HepG2 (cell line): ENCODE data around the gene C5. TPM values are rescaled to one million over a fixed set of nuclear protein-coding genes. Genes with fewer than 3 reads are reported as not detected.
A peak's percentile ranks its signal among the peaks of the same experiment; 100 is the strongest.

Experiments
- ATAC-seq: fragments of 200-7000 bp; cut with Tn5 transposase; 3 replicates; pipeline ENCODE4 v1.9.1; 2020; ENCODE audit warnings: mild to moderate bottlenecking, moderate library complexity
- BruUV-seq: library from RNA; stranded (reverse); fragments of 400-500 nt; replicated peaks from 2 replicates; lab custom pipeline; 2021; lab: Mats Ljungman, UMichigan
- CTCF ChIA-PET: fragments of 300-600 bp; formaldehyde crosslinking; extraction: SDS; loops from one replicate; lab custom pipeline; 2021; ENCODE audit warnings: low total read pairs, inconsistent platforms, low intra/inter-chr PET ratio; lab: Yijun Ruan, JAX
- POLR2A ChIA-PET: fragments of 350-600 bp; sonication (Branson Sonifier 250); formaldehyde crosslinking; loops from one replicate; lab custom pipeline; 2020; ENCODE audit warnings: antibody characterized with exemption, inconsistent platforms; lab: Yijun Ruan, JAX
- DNase-seq: peaks from one replicate; pipeline ENCODE4 v3.0.0-alpha.2; 2015; ENCODE audit warnings: low spot score
- FAIRE-seq: peaks from 3 replicates; lab custom pipeline; 2011; peaks lifted over from hg19 to GRCh38; lab: Jason Lieb, UNC
- H2AFZ ChIP-seq: one replicate; pipeline ENCODE4 v1.6.1; 2011; ENCODE audit warnings: low read length, inconsistent platforms
- H3K27ac ChIP-seq: fragments of 300-600 bp; 3 replicates; pipeline ENCODE4 v1.8.0; 2011; ENCODE audit warnings: mixed run types, mild to moderate bottlenecking, mixed read lengths, low read length, inconsistent platforms; ENCODE audit not compliant: insufficient read depth; ENCODE audit errors: extremely low read length
- H3K27me3 ChIP-seq, 2 experiments: fragments of 200-600 bp in 1 of 2; 2 replicates in 1 of 2; 3 replicates in 1 of 2; pipeline versions ENCODE4 v1.6.0 to v1.8.0; 2011; ENCODE audit warnings: low read length in 2 of 2, mild to moderate bottlenecking in 2 of 2, moderate library complexity in 2 of 2, inconsistent platforms in 1 of 2; ENCODE audit not compliant: insufficient read depth in 2 of 2, control insufficient read depth in 1 of 2
- H3K36me3 ChIP-seq, 2 experiments: fragments of 200-600 bp in 1 of 2; replicated peaks in 1 of 2; 2 replicates in 1 of 2; 3 replicates in 1 of 2; pipeline versions ENCODE4 v1.5.1 to v1.8.0; 2011; ENCODE audit warnings: low read length in 2 of 2, inconsistent platforms in 1 of 2; ENCODE audit not compliant: insufficient read depth in 2 of 2, control insufficient read depth in 1 of 2
- H3K4me1 ChIP-seq: 2 replicates; pipeline ENCODE4 v1.5.1; 2012; ENCODE audit warnings: low read length, inconsistent platforms; ENCODE audit not compliant: insufficient read depth
- H3K4me2 ChIP-seq: 2 replicates; pipeline ENCODE4 v1.6.0; 2011; ENCODE audit warnings: low read depth, low read length, inconsistent platforms
- H3K4me3 ChIP-seq, 3 experiments: fragments of 200-600 bp in 1 of 3; sonication (generic), shearing (Covaris generic) in 1 of 3; replicated peaks in 1 of 3; 2 replicates each; pipeline ENCODE4 v1.5.1; 2011 to 2016; ENCODE audit warnings: low read length in 3 of 3, inconsistent platforms in 2 of 3, low read depth in 2 of 3, mild to moderate bottlenecking in 2 of 3, control low read depth in 1 of 3, mixed read lengths in 1 of 3; ENCODE audit not compliant: insufficient read depth in 1 of 3
- H3K79me2 ChIP-seq: one replicate; pipeline ENCODE4 v1.6.1; 2011; ENCODE audit warnings: low read length, inconsistent platforms; ENCODE audit not compliant: insufficient read depth
- H3K9ac ChIP-seq: 2 replicates; pipeline ENCODE4 v1.6.0; 2011; ENCODE audit warnings: mild to moderate bottlenecking, low read depth, low read length, inconsistent platforms; ENCODE audit not compliant: insufficient read depth
- H3K9me3 ChIP-seq: 2 replicates; pipeline ENCODE4 v1.5.1; 2012; ENCODE audit warnings: mild to moderate bottlenecking, low read length
- H4K20me1 ChIP-seq: 2 replicates; pipeline ENCODE4 v1.6.0; 2011; ENCODE audit warnings: inconsistent platforms, mild to moderate bottlenecking, low read length, moderate library complexity; ENCODE audit not compliant: insufficient read depth
- CEBPB ChIP-seq: IDR thresholded peaks from 2 replicates; pipeline ENCODE4 v1.6.1; 2011; ENCODE audit warnings: low read depth, low read length, improper control_type of control experiment, borderline replicate concordance
- GABPA ChIP-seq, 2 experiments: IDR thresholded peaks; 2 replicates each; pipeline ENCODE4 v1.6.1; 2011 to 2016; ENCODE audit warnings: low read depth in 2 of 2, low read length in 1 of 2, missing biosample characterization in 1 of 2, missing genetic modification characterization in 1 of 2
- HOXA3 ChIP-seq: sonication (generic); formaldehyde crosslinking; IDR thresholded peaks from 2 replicates; pipeline ENCODE4 v1.5.0; 2020; ENCODE audit warnings: missing genetic modification reagents
- MED8 ChIP-seq: sonication (generic); formaldehyde crosslinking; IDR thresholded peaks from 2 replicates; pipeline ENCODE4 v1.8.1; 2023; ENCODE audit warnings: mild to moderate bottlenecking, missing genetic modification reagents; ENCODE audit not compliant: insufficient replicate concordance
- RELA ChIP-seq: sonication (generic); formaldehyde crosslinking; IDR thresholded peaks from 2 replicates; pipeline ENCODE4 v1.4.0; 2020; ENCODE audit warnings: missing genetic modification reagents
- ZMYM3 ChIP-seq: sonication (generic); formaldehyde crosslinking; IDR thresholded peaks from 2 replicates; pipeline ENCODE4 v1.5.1; 2020; ENCODE audit warnings: mild to moderate bottlenecking, missing genetic modification reagents
- ZNF224 ChIP-seq: sonication (generic); formaldehyde crosslinking; IDR thresholded peaks from 2 replicates; pipeline ENCODE4 v1.5.0; 2020; ENCODE audit warnings: mild to moderate bottlenecking, missing genetic modification reagents
- ZNF44 ChIP-seq: sonication (generic); formaldehyde crosslinking; IDR thresholded peaks from 2 replicates; pipeline ENCODE4 v1.5.1; 2020; ENCODE audit warnings: mild to moderate bottlenecking, missing genetic modification reagents
- ZNF598 ChIP-seq: sonication (generic); formaldehyde crosslinking; IDR thresholded peaks from 2 replicates; pipeline ENCODE4 v1.5.1; 2020; ENCODE audit warnings: mild to moderate bottlenecking, missing genetic modification reagents, borderline replicate concordance
- ZNF629 ChIP-seq: sonication (generic); formaldehyde crosslinking; conservative IDR thresholded peaks from 2 replicates; pipeline ENCODE4 v1.5.0; 2020; ENCODE audit warnings: missing genetic modification reagents
- ZNF737 ChIP-seq: sonication (generic); formaldehyde crosslinking; IDR thresholded peaks from 2 replicates; pipeline ENCODE4 v1.5.0; 2020; ENCODE audit warnings: missing genetic modification reagents, mild to moderate bottlenecking, borderline replicate concordance
- ZNF75D ChIP-seq: sonication (generic); formaldehyde crosslinking; IDR thresholded peaks from 2 replicates; pipeline ENCODE4 v1.8.1; 2023; ENCODE audit warnings: missing genetic modification reagents, mild to moderate bottlenecking, borderline replicate concordance
- WGBS: methylation state at CpG from one replicate; pipeline ENCODE4 v1.1.6; 2017; ENCODE audit warnings: low lambda C conversion rate; 5-methylcytosine and 5-hydroxymethylcytosine counted together
- in situ Hi-C: cut with HindIII; loops from 2 replicates; pipeline ENCODE4 v1.10.0; 2017; ENCODE audit warnings: low pct_unique_long_range_greater_than_20kb; ENCODE audit not compliant: extremely low pct_ligation_motif_present
- intact Hi-C: fragments of 100-400 bp; cut with micrococcal nuclease; formaldehyde crosslinking; loops from one replicate; pipeline ENCODE4 v1.10.0; 2022; ENCODE audit not compliant: unreplicated experiment
- polyA plus RNA-seq, 8 experiments: library from polyadenylated mRNA; depleted of rRNA in 3 of 8; stranded (reverse) in 7 of 8; unstranded in 1 of 8; fragments of >200 nt; fragmentation: Illumina TruSeq in 4 of 8; extraction: Trizol in 4 of 8; gene quantifications; 2 replicates each; pipeline versions ENCODE4 v1.2.1 to v1.2.3, GENCODE V29; 2011 to 2016; ENCODE audit warnings: low read depth in 4 of 8, missing spikeins in 1 of 8, mixed read lengths in 1 of 8; ENCODE audit not compliant: insufficient read depth in 1 of 8
- total RNA-seq, 5 experiments: library from RNA; depleted of rRNA; stranded (reverse); fragments of >200 nt; fragmentation: Illumina TruSeq; extraction: Trizol; gene quantifications; 2 replicates each; pipeline ENCODE4 v1.2.3, GENCODE V29; 2016; ENCODE audit warnings: low read depth in 1 of 5
- TF ChIP-seq, protein P1 (sequence below): sonication (generic); formaldehyde crosslinking; IDR thresholded peaks from 2 replicates; pipeline ENCODE4 v1.4.0; 2020; ENCODE audit warnings: missing genetic modification reagents
- TF ChIP-seq, protein P2 (sequence below): sonication (generic); formaldehyde crosslinking; IDR thresholded peaks from 2 replicates; pipeline ENCODE4 v1.4.0; 2020; ENCODE audit warnings: missing genetic modification reagents

The C5 gene
- total and polyA plus RNA-seq, 2 of the 13 experiments (the other 11 are each of a cell fraction or from before 2014, with no cell fraction given) = 57.6 to 192 TPM

DNA sequence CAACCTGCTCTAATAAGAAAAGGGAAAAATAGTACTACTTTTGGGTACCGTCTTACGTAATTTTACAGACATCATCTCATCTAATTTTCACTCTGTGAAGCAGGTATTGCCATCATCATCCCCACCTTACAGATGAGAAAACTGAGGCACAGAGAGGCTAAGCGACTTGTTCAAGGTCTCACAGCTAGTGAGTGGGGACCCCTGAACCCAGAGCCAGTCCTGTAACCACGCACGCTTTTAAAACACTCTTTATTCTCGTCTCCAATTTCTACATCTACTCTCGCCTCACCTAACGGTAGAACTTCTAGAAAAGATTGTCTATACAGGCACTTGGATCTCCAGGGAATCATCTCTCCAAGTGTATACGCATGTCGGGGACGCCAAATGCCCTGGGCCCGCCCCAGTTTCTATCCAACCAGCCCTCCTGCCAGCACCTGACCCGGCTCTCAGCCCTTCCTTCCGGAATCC, 122.0 kb downstream of the C5 start:
- TF ChIP-seq ZNF75D (no peak), ZMYM3 (CRISPR knock-in tag) (peak; percentile 68; the same call in 1 of the 2 replicates), ZNF737 (CRISPR knock-in tag) (no peak), GABPA (IDR thresholded peaks at IDR 0.05; ENCODE audit: low read depth, low read length) (no peak), GABPA (CRISPR knock-in tag; IDR thresholded peaks at IDR 0.05; ENCODE audit: low read depth) (peak; percentile 16; the same call in 1 of the 2 replicates), ZNF629 (CRISPR knock-in tag) (peak; percentile 95), ZNF598 (no peak), HOXA3 (CRISPR knock-in tag) (no peak), RELA (no peak), CEBPB (no peak), ZNF44 (CRISPR knock-in tag) (no peak), ZNF224 (no peak), MED8 (CRISPR knock-in tag) (no peak)
- TF ChIP-seq, protein P1, sequence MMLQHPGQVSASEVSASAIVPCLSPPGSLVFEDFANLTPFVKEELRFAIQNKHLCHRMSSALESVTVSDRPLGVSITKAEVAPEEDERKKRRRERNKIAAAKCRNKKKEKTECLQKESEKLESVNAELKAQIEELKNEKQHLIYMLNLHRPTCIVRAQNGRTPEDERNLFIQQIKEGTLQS = no peak
- TF ChIP-seq, protein P2, sequence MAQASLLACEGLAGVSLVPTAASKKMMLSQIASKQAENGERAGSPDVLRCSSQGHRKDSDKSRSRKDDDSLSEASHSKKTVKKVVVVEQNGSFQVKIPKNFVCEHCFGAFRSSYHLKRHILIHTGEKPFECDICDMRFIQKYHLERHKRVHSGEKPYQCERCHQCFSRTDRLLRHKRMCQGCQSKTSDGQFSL = no peak
- CTCF ChIA-PET = no interaction called here
- H3K4me2 ChIP-seq = peak overlapping the region; percentile 94

More for the DNA sequence above, 122.0 kb downstream of the C5 start:
- 39% methylated on average over 14 of the region's 14 CpGs for WGBS
- Histone ChIP-seq H3K27ac (no peak overlapping the region), H3K36me3 (no peaks in the 10 kb centered on the region), H3K9me3 (no peaks in the 10 kb centered on the region), H4K20me1 (no peaks in the 10 kb centered on the region), H3K27me3 (peaks cover 2 to 17% of the 10 kb centered on the region in 2 experiments; a peak in 2 of 5 replicates), H3K9ac (peak overlapping the region; percentile 69), H3K4me3 (peak overlapping the region; percentile 69 to 86 (median 84)), H2AFZ (peak overlapping the region; percentile 47), H3K79me2 (no peaks in the 10 kb centered on the region), H3K4me1 (peaks cover 17% of the 10 kb centered on the region)
- in situ Hi-C loops (no loop called here), intact Hi-C loops (loop anchor here (2.0 to 5.0 kb wide), 2 partner anchors 36 to 51 kb away; partner anchors contain the start of gene PHF19)
- POLR2A ChIA-PET = no interaction called here
- DNase-seq (no peak), FAIRE-seq (no peak), ATAC-seq (peak; percentile 17)
- BruUV-seq = no TSS peak
